BE2C (cell line): ENCODE measurements around the gene CHCHD10.
A peak's percentile ranks its signal among the peaks of the same experiment; 100 is the strongest.

Experiments used
- DNase-seq: peaks from one replicate; pipeline ENCODE4 v3.0.0-alpha.2; 2020
- H3K27me3 ChIP-seq: fragments of 250-450 bp; sonication (Bioruptor Pico); 2 replicates; pipeline ENCODE4 v1.5.1; 2020; ENCODE audit warnings: mild to moderate bottlenecking
- H3K36me3 ChIP-seq: fragments of 250-450 bp; sonication (Bioruptor Pico); 2 replicates; pipeline ENCODE4 v1.5.1; 2020; ENCODE audit warnings: mild to moderate bottlenecking
- H3K4me1 ChIP-seq: fragments of 250-450 bp; sonication (Bioruptor Pico); 2 replicates; pipeline ENCODE4 v1.5.1; 2020
- H3K4me3 ChIP-seq: 2 replicates; pipeline ENCODE4 v1.5.1; 2011; ENCODE audit warnings: low read depth, low read length
- H3K9me3 ChIP-seq: fragments of 250-450 bp; sonication (Bioruptor Pico); 2 replicates; pipeline ENCODE4 v1.5.1; 2020
- TF ChIP-seq, protein P1 (sequence below): IDR thresholded peaks from 2 replicates; pipeline ENCODE4 v1.5.1; 2012; ENCODE audit warnings: mild to moderate bottlenecking, low read depth, low read length

Gene CHCHD10

DNA sequence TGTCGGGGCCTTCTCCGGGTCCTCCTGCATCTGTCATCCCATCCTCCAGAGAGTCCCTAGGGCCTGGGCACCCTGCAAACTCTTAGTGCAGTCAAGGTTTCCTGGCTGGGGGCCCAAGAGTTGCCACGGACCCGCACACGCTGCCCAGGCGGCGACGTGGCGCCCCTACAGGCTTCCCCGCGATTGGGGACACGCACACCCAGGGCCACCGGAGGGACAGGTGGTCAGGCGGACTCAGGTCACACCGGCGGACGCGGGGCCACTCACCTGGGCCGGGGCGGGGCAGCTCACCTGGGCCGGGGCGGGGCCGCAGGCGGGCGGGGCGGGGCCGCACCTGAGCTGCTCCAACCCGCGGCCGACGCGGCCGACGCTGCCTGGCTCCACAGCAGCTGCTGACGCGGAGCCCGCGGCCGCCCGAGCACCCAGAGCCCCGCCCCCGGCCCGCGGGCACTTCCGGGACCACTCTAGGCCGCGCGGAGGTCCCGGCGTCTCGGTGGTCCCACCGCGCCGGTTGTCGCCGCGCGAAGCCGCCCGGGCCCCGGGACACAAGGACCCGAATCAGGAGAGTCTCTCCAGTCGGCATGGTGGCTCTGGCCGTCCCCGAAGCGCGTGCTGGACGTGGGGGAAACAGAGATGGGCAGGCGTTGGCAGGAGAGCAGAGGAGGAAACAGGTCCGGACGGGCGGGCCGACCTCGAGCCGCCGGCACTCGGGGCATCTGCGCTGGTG, 16.9 kb downstream of the CHCHD10 start, which contains the start of gene ZNF70:
Gene ZNF70, minus strand, starts transcription at position 399 of the 727 bp plus-strand sequence. CDS start 5,972 bp downstream, outside the sequence.
- H3K4me3 ChIP-seq, result peak within 1 kb of the TSS; percentile 79
- DNase-seq, result peak; percentile 91
- TF ChIP-seq, protein P1, sequence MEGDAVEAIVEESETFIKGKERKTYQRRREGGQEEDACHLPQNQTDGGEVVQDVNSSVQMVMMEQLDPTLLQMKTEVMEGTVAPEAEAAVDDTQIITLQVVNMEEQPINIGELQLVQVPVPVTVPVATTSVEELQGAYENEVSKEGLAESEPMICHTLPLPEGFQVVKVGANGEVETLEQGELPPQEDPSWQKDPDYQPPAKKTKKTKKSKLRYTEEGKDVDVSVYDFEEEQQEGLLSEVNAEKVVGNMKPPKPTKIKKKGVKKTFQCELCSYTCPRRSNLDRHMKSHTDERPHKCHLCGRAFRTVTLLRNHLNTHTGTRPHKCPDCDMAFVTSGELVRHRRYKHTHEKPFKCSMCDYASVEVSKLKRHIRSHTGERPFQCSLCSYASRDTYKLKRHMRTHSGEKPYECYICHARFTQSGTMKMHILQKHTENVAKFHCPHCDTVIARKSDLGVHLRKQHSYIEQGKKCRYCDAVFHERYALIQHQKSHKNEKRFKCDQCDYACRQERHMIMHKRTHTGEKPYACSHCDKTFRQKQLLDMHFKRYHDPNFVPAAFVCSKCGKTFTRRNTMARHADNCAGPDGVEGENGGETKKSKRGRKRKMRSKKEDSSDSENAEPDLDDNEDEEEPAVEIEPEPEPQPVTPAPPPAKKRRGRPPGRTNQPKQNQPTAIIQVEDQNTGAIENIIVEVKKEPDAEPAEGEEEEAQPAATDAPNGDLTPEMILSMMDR, result peak; percentile 35
- H3K9me3 ChIP-seq, result no peaks in the 10 kb centered on the region
- H3K36me3 ChIP-seq, result no peaks in the 10 kb centered on the region
- H3K27me3 ChIP-seq, result no peaks in the 10 kb centered on the region
- H3K4me1 ChIP-seq, result peaks cover 2% of the 10 kb centered on the region; the same call in 1 of the 2 replicates

DNA sequence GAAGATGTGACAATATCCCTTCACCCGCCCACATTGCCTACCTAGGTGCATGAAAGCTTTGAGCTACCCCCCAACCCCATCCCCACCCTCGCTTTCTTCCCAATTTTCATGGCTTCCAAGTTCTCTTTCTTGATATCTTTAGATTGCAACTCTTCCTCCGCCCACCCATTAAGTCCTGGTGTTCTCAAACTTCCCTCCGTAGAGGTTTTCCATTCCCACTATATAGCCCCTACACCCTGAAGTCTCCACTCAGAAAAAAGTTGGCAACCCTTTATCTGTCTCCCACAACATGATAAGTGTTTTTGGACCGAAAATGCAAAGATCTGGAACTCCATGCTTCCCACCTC, 17.4 kb downstream of the CHCHD10 start:
- DNase-seq, result no peak
- TF ChIP-seq, protein P1, result no peak
- H3K27me3 ChIP-seq, result no peaks in the 10 kb centered on the region
- H3K9me3 ChIP-seq, result no peaks in the 10 kb centered on the region
- peak overlapping the region; percentile 72 for H3K4me3 ChIP-seq
- no peaks in the 10 kb centered on the region for H3K36me3 ChIP-seq
- H3K4me1 ChIP-seq, result peaks cover 2% of the 10 kb centered on the region; the same call in 1 of the 2 replicates

DNA sequence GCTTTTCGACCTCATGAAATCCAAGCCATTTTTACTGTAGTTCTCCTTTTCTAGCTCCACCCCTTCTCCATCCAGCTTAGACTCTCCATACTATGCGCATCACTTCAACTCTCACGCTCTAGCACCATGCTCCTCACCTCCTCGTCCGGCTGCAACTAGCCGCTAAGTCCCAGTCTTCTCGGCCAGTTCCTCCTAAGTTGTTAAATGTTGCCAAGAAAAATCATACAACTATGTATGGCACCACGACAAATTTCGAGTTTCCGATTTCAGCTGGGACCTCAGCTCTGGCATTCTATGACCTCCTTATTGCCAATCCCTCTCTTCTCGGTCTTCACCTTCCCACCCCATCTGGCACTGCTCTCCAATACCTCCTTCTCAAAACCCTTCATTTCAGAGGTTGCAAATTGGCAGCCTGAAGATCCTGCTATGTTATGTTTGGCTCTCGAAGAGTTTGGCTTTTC, 17.9 kb downstream of the CHCHD10 start:
- TF ChIP-seq, protein P1, result no peak
- no peak for DNase-seq
- H3K9me3 ChIP-seq, result no peaks in the 10 kb centered on the region
- peaks cover 2% of the 10 kb centered on the region; the same call in 1 of the 2 replicates for H3K4me1 ChIP-seq
- peaks cover 3% of the 10 kb centered on the region for H3K36me3 ChIP-seq
- no peaks in the 10 kb centered on the region for H3K27me3 ChIP-seq
- peak overlapping the region; percentile 72 for H3K4me3 ChIP-seq

DNA sequence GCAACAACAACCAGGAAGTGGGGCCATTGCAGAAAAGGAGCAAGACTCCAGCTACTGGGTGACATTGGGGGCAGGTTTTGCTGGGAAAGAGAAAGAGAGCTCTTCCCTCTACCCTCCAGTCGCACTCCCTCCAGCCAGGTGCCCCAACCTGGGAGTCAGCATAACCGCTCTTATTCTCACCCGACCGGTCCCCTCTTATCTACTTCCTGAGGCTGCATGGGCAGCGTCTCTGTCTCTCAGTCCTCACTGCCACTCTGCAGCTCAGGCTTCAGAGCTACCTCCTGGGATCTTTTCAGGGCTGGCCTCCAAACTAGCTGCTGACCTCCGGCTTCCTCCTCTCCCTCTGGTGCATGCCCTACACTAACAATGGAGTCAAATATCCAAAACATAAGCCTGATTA, 22.0 kb downstream of the CHCHD10 start:
- no peak for DNase-seq
- Histone ChIP-seq H3K4me1 (no peaks in the 10 kb centered on the region; the same call in 1 of the 2 replicates), H3K36me3 (peaks cover 25% of the 10 kb centered on the region), H3K9me3 (no peaks in the 10 kb centered on the region), H3K4me3 (no peak overlapping the region), H3K27me3 (no peaks in the 10 kb centered on the region)
- TF ChIP-seq, protein P1, result no peak

DNA sequence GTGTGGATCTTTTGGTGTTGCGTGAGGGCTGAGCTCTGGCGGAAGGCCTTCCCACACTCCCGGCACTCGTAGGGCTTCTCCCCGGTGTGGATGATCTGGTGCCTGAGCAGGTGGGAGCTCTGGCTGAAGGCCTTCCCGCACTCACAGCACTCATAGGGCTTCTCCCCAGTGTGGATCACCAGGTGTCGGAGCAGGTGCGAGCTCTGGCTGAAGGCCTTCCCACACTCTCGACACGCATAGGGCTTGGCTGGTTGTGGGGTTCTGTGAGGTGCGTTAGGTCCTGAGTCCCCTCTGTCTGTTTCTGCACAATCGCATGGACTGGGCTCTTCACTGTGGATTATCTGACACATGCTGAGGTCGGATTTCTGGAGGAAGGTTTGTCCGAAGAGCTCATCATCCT, 23.3 kb downstream of the CHCHD10 start:
- no peaks in the 10 kb centered on the region for H3K27me3 ChIP-seq
- no peaks in the 10 kb centered on the region for H3K4me1 ChIP-seq
- peaks cover 25% of the 10 kb centered on the region for H3K36me3 ChIP-seq
- H3K9me3 ChIP-seq, result no peaks in the 10 kb centered on the region
- TF ChIP-seq, protein P1, result no peak
- no peak overlapping the region for H3K4me3 ChIP-seq
- DNase-seq, result no peak

DNA sequence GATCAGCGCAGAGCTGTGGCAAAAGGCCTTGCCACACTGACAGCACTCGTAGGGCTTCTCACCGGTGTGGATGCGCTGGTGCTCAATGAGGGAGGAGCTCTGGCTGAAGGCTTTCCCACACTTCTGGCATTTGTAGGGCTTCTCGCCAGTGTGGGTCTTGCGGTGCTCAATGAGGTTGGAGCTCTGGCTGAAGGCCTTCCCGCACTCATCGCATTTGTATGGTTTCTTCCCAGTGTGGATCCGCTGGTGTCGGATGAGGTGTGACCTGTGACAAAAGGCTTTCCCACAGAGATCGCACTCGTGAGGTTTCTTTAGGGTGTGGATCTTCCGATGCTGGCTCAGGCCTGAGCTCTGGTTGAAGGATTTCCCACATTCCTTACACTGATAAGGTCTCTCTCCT, 23.8 kb downstream of the CHCHD10 start:
- Histone ChIP-seq H3K4me1 (no peaks in the 10 kb centered on the region), H3K36me3 (peaks cover 25% of the 10 kb centered on the region), H3K27me3 (no peaks in the 10 kb centered on the region), H3K4me3 (no peak overlapping the region), H3K9me3 (no peaks in the 10 kb centered on the region)
- DNase-seq, result no peak
- TF ChIP-seq, protein P1, result no peak
